Measurements from ENCODE around the gene CTNNAL1.
"Not testable (repeated sequence)": the region's sequence is repeated elsewhere in the genome, so short reads cannot be mapped to it uniquely, and the experiment has no call there.

CTNNAL1 gene

DNA sequence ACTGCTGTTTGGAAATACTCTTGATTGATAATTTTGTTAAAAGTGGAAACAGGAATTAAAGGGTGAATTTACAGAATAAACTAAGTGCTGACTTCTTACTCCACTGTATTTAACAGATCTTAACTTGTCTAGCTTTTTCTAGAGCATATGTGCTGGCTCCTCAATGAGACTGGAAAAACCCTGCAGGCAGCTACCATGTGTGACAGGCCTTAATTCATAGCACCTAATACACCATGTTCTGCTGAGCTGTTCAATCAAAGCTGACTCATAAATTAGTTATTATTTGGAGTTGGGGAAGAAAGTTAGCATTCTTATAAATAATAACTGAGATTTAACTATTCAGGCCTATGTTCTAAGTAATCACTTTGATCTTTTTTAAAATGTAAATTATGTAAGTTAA, 29.4 kb downstream of the CTNNAL1 start:
- DNase-seq (ENCODE audit: low read depth in 2 of 2), result no peak

DNA sequence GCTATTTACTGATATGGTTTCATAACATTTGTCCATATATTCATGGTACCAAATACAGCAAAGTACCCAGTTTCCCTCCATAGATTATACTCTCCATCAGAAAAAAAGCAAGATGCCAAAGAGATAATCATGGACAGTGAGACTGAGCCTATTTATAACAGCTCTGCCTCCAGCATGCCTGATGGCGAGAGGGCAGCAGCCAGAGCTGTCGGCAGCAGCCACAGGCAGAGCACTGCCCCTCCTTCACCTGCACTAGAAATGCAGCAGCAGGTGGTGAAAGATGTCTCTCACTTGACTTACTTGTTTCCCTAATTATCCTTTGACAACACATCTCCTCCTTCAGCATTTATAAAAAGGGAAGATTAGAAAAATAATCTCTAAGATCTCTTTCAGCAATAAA, 32.4 kb downstream of the CTNNAL1 start:
- DNase-seq (ENCODE audit: low read depth in 2 of 2), result no peak

- DNase-seq (ENCODE audit: low read depth in 2 of 2), result no peak
Observed at GRCh38 chr9:108978205-108978604, 35.1 kb downstream of the CTNNAL1 start.

DNA sequence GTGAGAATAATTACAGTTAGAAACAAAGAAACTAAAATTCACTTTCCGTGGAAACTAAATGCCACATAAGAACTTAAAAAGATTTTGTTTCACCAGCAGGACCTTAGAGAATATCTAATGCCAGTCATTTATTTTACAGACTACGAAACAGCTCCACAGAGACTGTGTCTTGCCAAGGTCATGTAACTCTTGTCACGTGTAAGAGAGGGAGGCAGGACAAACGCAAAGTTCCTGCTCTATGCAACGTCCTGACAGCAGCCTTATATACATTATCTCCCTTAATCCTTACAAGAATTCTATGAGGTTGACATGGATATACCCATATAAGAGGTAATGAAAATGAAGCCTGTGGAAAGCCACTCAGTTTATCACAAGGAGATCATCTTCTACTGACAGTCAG, 39.4 kb downstream of the CTNNAL1 start:
- no peak for DNase-seq (ENCODE audit: low read depth in 2 of 2)

- DNase-seq (ENCODE audit: low read depth in 2 of 2), result no peak
Observed at GRCh38 chr9:108972626-108973209, 40.6 kb downstream of the CTNNAL1 start.

DNA sequence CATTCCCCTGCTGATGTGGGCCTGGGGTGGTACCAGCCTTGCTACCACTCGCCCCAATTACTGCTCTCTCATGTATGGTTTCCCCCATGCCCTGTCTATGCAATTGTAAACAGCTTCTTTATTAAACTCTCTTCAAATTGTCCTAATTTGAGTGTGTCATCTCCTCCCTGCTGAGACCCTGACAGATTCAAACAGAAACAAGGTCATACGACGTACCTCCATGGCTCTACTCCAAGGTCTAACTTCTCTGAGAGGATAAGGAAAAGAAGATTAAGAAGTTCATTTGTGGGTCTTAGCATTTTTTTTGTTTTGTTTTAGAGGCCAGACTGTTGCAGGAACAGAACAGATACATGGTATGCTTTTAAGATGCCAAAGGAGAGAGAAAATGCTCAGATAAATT, 41.1 kb downstream of the CTNNAL1 start:
- no peak for DNase-seq (ENCODE audit: low read depth in 2 of 2)

GRCh38 chr9:108971392-108971791, 41.9 kb downstream of the CTNNAL1 start:
- DNase-seq (ENCODE audit: low read depth in 2 of 2), result not testable (repeated sequence)

- DNase-seq (ENCODE audit: low read depth in 2 of 2), result no peak
Observed at GRCh38 chr9:108967916-108968315, 45.4 kb downstream of the CTNNAL1 start.

- no peak for DNase-seq (ENCODE audit: low read depth in 2 of 2)
Observed at GRCh38 chr9:108963459-108964143, 49.7 kb downstream of the CTNNAL1 start.

GRCh38 chr9:108961151-108961550, 52.1 kb downstream of the CTNNAL1 start:
- DNase-seq (ENCODE audit: low read depth in 2 of 2), result no peak

DNA sequence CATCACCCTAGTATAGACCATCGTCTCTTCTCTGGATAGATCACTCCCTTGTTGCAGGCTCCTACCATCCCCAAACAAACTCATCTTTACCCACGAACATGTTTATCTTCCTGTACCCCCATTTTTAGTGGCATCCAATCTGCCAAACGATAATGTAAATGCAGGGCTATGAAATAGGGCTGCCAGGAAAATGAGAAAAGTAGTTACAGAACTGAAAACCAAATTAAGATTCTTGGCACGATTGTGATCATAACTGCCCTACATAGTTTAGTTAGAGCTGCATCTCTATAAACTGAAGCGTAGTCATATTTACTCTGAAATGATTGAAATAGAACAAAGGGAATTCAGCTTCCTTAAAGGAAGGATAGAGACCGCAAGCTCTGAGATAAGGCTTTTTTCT, 53.0 kb downstream of the CTNNAL1 start:
- no peak for DNase-seq (ENCODE audit: low read depth in 2 of 2)

DNA sequence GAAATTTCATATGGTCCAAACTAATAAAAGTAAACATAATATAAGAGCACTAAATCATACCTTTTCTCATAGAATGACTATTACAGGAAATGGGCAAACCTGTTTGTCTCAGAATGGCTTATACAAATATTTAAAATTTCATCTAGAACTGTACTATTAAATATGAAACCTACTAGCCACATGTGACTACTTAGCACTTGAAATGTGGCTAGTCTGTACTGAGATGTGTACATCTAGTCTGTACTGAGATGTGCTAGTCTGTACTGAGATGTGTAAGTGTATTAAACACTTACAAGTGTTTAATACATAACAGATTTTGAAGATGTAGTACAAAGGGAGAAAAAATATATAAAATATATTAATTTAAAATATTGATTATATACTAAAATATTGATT, 56.7 kb downstream of the CTNNAL1 start:
- no peak for DNase-seq (ENCODE audit: low read depth in 2 of 2)

GRCh38 chr9:108956022-108956630, 57.2 kb downstream of the CTNNAL1 start:
- no peak for DNase-seq (ENCODE audit: low read depth in 2 of 2)

- DNase-seq (ENCODE audit: low read depth in 2 of 2), result no peak
Observed at GRCh38 chr9:108953983-108954574, 59.2 kb downstream of the CTNNAL1 start.

DNA sequence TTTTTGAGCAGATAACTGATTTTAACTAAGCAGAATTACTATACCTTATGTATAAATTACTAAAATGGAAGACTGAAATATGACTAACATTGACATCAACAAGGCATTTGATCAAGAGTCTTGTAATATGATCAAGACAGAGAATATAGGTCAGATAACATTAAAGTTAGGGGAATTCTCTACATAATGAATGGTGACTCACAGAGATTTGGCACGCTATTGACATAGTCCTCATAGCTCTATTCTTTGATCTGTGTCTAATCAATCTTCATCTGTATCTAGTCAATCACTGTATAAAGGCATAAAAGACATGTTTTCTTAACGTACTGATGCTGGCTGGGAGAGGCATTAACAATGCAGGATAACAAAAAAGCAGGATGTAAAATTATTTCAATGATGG, 61.7 kb downstream of the CTNNAL1 start:
- no peak for DNase-seq (ENCODE audit: low read depth in 2 of 2)

- no peak for DNase-seq (ENCODE audit: low read depth in 2 of 2)
Observed at GRCh38 chr9:108950168-108950567, 63.1 kb downstream of the CTNNAL1 start.

DNA sequence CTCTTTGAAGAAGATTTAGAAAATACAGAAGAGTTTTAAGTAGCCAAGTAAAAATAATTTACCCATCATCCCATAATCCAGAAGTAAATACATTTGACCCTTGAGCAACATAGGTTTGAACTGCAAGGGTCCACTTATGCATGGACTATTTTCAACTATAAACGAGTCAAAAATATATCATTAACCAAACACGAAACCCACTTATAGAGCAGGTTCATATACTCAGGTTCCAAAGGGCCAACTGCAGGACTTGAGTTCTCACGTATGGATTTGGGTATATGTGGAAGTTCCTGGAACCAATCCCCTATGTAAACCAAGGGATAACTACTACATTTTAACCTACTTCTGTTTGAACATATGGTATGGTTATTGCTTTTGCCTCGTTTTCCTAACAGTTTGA, 73.3 kb downstream of the CTNNAL1 start:
- DNase-seq (ENCODE audit: low read depth in 2 of 2), result no peak

GRCh38 chr9:108937561-108938305, 75.6 kb downstream of the CTNNAL1 start:
- no peak for DNase-seq (ENCODE audit: low read depth in 2 of 2)

GRCh38 chr9:108934323-108934893, 78.9 kb downstream of the CTNNAL1 start, which contains the start of gene ABITRAM:
ABITRAM (plus strand) TSS chr9:108934400; CDS start chr9:108934487, 87 bp downstream.
- DNase-seq (ENCODE audit: low read depth in 2 of 2), result peak; percentile 54 to 57

- peak; percentile 79 to 81 for DNase-seq (ENCODE audit: low read depth in 2 of 2)
Observed at GRCh38 chr9:108933718-108934322, 79.5 kb downstream of the CTNNAL1 start, which contains the start of gene ELP1. ELP1 (minus strand) TSS chr9:108934124; CDS start chr9:108931146, 2,978 bp downstream.

DNA sequence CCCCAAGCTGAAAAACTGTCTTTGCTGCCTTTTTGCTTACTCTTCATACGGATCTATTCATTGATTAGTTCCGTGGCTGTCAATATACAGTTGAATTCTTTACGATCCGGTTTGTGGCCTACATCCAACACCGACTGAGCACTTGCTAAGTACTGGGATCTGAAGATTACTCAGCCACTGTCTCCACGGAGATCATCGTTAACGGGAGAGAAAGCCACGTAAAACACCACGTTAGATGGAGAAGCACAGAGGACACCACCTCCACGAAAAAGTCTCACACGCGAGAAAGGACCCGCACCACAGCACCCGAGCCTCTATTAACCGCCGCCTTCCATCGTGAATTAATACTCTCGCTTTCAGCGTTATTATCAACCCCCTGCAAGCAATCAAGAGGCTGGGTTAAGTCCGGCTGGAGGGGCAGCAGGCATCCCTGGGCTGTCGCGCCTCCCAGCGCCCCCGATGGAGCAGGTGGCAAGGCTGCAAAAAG, 80.0 kb downstream of the CTNNAL1 start:
- DNase-seq (ENCODE audit: low read depth in 2 of 2), result no peak

Measured in activated CD8-positive, alpha-beta memory T cell treated with anti-CD3 and anti-CD28 coated beads for 4 hours (primary cell).